NCI-H2081 treated with DMSO at 0.1 percent for 48 hours (cell line): ENCODE data around the gene IRF8.

ENCODE experiments used
- DNase-seq: peaks from one replicate; lab custom pipeline; 2025; lab: John Stamatoyannopoulos, UW

Gene IRF8

DNA sequence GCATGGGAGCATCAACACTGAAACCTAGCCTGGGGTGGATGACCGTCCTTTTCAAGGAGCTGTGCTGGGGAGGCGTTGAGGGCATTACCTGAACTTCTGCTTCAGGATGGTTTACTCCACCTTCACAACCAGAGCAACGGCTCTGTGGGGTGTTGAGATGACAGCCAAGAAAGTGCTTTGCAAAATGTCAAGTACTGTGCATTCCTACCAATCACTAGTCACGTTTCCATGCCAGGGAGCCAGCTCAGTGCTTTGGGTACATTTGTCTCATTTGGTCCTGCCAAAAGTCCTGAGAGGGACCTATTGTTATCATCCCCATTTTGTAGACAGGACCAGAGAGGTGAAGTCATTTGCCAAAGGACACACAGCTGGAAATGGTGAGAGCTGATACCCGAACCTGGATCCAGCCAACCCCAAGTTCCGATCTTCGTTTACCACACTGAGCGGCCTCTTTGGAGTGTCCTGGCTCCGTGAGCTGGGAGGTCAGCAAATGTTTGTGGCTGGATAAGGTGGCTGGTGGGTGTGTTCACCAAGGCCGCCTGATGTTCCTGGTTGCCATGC is 61.6 kb downstream of the IRF8 start:
- no peak for DNase-seq

DNA sequence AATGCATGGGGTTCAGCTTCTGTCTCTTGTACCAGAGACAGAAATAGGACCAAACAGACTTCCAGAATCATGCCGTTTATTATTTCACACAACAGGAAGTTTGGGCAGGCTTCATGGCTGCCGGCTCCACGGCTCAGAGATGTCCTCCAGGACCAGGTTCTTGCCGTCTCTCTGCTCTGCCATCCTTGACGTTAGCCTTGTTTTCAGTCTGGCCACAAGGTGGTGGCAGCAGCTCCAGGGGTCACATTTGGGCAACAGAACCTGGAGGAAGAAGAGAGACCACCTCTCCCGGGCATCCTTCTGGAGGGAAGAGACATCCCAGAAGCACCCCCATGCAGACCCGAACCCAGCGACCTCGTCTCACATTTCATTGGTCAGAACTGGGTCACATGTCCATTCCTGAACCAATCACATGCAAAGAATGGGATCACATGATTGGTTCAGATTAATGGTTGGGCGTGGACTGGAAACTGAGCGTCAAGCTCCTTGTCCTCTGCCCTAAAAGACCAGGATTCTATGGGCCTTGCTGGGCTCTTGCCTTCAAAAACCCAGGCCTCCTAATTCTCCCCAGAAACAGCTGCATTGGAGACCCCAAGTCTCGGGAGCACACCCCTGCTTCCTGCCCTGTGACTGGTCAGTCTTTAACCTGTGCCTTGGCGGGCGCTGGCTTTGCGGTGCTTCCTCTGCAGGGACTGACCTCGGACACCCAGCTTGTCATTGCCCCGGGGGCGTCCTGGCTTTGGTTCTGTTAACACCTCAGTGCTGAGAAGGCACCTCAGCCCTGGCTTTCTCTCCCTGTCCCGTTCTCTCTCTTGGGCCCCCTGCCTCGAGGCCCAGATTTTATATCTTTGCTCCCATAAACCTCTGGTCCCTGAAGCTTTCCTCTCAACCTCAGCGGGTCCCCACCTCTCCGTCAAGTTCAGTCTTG is 63.3 kb downstream of the IRF8 start:
- DNase-seq = no peak

DNA sequence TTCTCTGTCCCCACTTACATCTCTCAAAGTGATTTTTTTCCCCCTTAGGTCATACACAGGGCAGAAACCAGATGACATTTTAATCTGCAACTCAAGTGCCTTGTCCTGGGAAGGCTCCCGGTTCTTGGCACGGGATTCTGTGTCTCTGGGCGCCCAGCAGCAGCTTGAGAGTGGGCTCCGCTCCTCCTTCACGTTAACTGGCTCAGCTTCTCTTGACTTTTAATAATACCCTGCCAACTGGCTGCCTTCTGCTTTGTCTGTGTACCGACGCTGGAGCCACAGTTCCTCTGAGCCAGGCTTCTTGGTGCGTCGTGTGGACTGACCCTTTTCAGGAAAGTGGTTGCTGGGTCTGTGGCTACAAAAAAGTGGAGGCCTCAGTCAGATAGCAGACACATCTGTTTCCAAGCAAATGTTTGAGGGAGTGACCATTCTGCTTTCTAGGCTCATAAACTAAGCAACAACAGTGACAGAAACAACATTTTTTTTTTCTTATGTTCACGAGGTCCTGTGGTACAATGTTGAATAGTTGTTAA is 64.9 kb downstream of the IRF8 start:
- DNase-seq = no peak

DNA sequence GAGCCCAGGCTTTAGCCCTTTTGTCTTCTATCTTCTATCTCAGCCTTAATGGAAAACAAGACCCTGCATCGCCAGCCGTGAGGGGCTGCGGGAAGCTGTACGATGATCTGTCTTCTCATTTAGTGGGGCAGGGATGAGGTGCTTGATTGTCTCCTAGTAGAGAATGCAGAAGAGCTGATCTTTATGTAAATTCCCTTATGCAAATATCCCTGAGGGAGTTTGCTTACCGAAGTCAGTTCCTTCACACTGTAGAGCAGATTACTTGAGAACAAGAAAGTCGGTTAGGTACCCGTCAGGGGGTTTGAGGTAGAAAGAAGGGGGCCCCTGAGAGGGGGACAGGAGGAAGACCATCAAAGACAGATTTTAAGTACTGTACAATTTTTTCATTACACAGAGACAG is 66.2 kb downstream of the IRF8 start:
- DNase-seq = no peak

DNA sequence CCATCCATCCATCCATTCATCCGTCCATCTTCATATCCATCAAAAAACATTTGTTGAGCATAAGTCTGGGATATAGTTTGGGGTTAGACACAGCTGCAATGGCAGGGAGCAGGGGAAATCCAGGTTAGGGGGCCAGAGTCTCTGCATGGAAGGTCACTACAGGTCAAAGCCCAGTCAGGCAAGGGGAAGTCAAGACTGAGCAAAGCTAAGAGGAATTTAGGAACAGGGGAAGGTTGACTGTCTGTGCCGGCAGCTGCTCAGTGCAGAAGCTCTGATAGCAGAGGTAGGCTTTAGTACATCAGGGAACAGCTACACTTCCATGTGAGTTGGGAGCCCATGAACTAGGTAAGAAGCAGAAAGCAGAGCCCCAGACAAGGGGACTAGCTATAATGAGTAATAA is 68.1 kb downstream of the IRF8 start:
- DNase-seq = no peak

DNA sequence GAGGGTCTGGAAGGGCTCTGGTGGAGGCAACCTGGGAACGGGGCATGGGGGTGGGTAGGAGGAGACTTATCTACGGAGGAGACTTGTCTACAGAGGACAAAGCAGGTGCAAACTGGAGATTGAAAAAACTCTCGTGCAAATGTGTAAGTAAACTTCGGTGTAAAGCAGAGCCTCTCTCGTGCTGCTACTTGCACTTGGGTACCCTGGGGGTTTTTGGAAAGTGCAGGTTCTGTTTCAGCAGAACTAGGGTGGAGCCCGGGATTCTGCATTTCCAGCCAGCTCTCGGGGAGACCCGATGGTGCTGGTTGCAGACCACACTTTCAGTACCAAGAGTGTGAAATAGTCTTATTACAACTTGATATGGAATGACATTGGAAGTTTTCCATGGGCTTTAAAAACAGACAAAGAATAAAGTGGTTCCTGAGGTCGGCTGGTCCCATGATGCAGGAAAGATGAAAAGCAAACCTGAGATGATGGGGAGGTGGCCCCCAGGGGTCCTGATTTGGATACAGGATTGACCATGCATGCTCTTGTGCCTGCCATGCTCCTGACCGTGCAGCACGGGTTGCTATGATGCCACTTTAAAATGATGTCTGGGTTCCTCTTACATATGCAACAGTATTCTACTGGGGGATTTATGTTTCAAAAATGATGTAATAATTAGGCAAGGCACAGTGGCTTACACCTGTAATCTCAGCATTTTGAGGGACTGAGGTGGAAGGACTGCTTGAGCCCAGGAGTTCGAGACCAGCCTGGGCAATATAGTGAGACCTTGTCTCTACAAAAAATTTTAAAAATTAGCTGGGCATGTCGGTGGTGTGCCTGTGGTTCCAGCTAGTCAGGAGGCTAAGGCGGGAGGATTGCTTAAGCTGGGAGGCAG is 69.3 kb downstream of the IRF8 start:
- DNase-seq = no peak

DNA sequence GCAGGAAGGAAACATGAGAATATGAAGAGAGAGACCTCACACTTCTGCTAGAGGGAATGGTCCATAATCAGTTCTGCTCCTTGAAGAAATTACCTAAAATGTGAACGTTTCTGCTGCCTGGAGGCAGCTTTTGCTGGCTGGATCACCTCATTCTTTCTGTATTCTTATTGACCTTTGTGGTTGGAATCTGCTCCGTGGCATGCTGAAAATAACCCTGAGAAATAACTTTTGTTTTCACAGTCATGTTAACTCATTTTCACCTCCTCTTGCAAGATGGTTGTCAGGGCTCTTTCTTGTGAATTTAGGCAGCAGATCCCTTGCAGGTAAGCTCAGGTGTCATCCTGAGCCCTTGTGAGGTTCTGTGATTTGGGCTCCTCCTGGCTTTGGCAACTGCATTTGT is 70.2 kb downstream of the IRF8 start:
- DNase-seq = no peak

DNA sequence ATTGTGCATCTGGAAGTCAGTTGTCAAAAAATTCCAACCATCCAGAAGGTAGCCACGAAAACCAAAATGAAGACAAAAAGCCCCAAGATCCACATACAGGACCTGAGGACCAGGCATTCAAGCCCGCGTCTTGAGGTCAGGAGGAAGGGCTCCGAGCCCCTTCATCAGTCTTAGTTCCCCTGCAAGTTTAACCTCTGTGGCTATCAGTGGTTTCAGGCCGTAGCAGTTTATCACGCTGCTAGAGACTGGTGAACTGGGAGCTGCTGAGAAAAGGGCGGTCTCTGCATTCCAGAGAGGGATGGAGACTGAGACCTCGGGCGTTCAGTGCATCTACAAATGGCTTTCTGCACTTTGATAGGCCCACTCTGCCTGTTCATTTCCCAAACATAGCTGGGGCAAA is 70.6 kb downstream of the IRF8 start:
- no peak for DNase-seq

DNA sequence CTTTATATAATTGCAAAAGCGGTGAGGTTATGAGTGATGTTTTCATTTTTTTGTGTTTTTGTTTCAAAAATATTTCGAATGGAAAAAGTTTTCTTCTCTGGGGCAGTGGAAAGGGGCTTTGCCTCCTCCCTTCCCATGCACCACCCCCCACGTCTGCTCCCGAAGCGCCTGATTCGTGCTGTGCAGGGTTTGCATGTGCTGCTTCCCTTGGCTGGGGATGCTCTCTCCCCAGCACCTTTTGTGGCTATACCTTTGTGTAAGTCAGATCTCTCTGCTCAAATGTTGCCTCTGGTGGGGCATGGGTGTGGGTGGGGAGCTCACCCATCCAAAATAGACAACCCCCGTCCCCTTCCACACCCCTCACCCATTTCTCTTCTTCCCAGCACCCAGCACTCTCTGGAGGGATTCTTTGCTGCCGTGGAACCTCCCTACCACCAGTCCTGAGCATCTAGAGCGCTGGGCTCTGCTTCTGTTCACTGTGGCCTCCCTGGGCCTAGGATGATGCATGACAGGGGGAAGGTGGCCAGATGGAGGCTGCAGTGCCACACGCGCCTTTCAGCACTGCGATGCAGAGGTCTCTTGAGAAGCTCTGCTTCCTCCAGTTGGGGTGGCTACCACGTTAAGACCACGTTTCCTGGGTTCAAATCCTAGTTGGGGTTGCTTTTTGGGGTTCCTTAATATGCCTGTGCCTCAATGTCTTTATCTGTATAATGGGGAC is 71.2 kb downstream of the IRF8 start:
- DNase-seq = no peak

DNA sequence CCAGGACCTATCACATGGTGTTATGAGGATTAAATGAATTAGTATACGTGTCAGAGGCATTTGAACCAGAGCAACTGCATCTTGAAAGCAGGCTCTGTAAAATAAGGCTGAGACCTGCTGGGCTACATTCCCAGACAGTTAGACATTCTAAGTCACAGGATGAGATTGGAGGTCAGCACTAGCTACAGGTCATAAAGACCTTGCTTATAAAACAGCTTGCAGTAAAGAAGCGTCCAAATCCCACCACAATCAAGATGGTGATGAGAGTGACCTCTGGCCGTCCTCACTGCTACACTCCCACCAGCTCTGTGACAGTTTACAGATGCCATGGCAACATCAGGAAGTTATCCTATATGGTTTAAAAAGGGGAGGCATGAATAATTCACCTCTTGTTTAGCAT is 71.8 kb downstream of the IRF8 start:
- no peak for DNase-seq
